Stimulated activated naive CD8-positive, alpha-beta T cell treated with anti-CD3 and anti-CD28 coated beads, Interleukin-15, Interleukin-2, amounts not matched to agents 100 U/mL and 50 U/mL, for 24 hours (primary cell): ENCODE data around the gene LYST.
"Not testable (repeated sequence)": the region's sequence is repeated elsewhere in the genome, so short reads cannot be mapped to it uniquely, and the experiment has no call there.

Experiments used
- ATAC-seq: fragments of 150-1000 bp; cut with Tn5 transposase; one replicate; pipeline ENCODE4 v1.10.0; 2021
- DNase-seq: peaks from one replicate; pipeline ENCODE4 v3.0.0; 2021

The LYST gene

GRCh38 chr1:235635938-235636662, 230.6 kb downstream of the LYST start:
- ATAC-seq (peak; percentile 32), DNase-seq (no peak)

GRCh38 chr1:235632506-235633401, 234.0 kb downstream of the LYST start:
- no peak for DNase-seq
- no peak for ATAC-seq

GRCh38 chr1:235631816-235632215, 234.9 kb downstream of the LYST start:
- ATAC-seq (no peak), DNase-seq (no peak)

- no peak for ATAC-seq
- DNase-seq = no peak
These were observed 238.2 kb downstream of the LYST start for GRCh38 chr1:235628316-235629005.

GRCh38 chr1:235625831-235626230, 240.9 kb downstream of the LYST start:
- DNase-seq (no peak), ATAC-seq (no peak)

- ATAC-seq (no peak), DNase-seq (no peak)
These were observed 241.4 kb downstream of the LYST start for GRCh38 chr1:235625340-235625739.

GRCh38 chr1:235624721-235625333, 241.9 kb downstream of the LYST start:
- ATAC-seq (no peak), DNase-seq (no peak)

- ATAC-seq = no peak
- no peak for DNase-seq
These were observed 243.5 kb downstream of the LYST start for GRCh38 chr1:235622936-235623779.

GRCh38 chr1:235619149-235619548, 247.6 kb downstream of the LYST start:
- not testable (repeated sequence) for DNase-seq, ATAC-seq

GRCh38 chr1:235617808-235618207, 248.9 kb downstream of the LYST start:
- DNase-seq (no peak), ATAC-seq (no peak)

GRCh38 chr1:235617140-235617539, 249.6 kb downstream of the LYST start:
- ATAC-seq (no peak), DNase-seq (no peak)

- no peak for ATAC-seq
- no peak for DNase-seq
These were observed 252.2 kb downstream of the LYST start for GRCh38 chr1:235614442-235614954.

GRCh38 chr1:235613602-235614001, 253.1 kb downstream of the LYST start:
- DNase-seq (no peak), ATAC-seq (no peak)

GRCh38 chr1:235612761-235613160, 253.9 kb downstream of the LYST start:
- ATAC-seq (no peak), DNase-seq (no peak)
